SK-N-SH (cell line): Measurements from ENCODE around the gene N4BP2L2. TPM values are rescaled to one million over a fixed set of nuclear protein-coding genes. Genes with fewer than 3 reads are reported as not detected.

Experiments used
- CTCF ChIA-PET: fragments of 300-600, 350-600 bp; formaldehyde crosslinking; extraction: SDS; loops from one replicate; lab custom pipeline; 2021; lab: Yijun Ruan, JAX
- POLR2A ChIA-PET: fragments of 350-600 bp; sonication (Branson Sonifier 250); formaldehyde crosslinking; extraction: SDS; loops from one replicate; lab custom pipeline; 2020; ENCODE audit warnings: antibody characterized with exemption, inconsistent platforms; lab: Yijun Ruan, JAX
- DNase-seq: peaks from one replicate; pipeline ENCODE4 v3.0.0; 2012
- H2AFZ ChIP-seq: fragments of 200-600 bp; sonication (generic); 2 replicates; pipeline ENCODE4 v1.8.1; 2016; ENCODE audit warnings: antibody characterized with exemption, mild to moderate bottlenecking, low read depth
- H3F3A ChIP-seq: fragments of 200-600 bp; sonication (generic); replicated peaks from 2 replicates; pipeline ENCODE3; 2016; ENCODE audit warnings: antibody characterized with exemption, mild to moderate bottlenecking; ENCODE audit not compliant: insufficient read depth
- H3K27ac ChIP-seq, 2 experiments: fragments of 200-500 bp in 1 of 2; fragments of 200-600 bp in 1 of 2; sonication (Bioruptor generic) in 1 of 2; sonication (generic), shearing (Covaris generic) in 1 of 2; 2 replicates each; pipeline versions ENCODE4 v1.5.1 to v1.6.1; 2014 to 2016; ENCODE audit warnings: low read depth in 2 of 2, inconsistent platforms in 1 of 2, low read length in 1 of 2, mild to moderate bottlenecking in 1 of 2, mixed read lengths in 1 of 2
- H3K27me3 ChIP-seq: fragments of 200-600 bp; sonication (generic), shearing (Covaris generic); 2 replicates; pipeline ENCODE4 v1.6.1; 2016; ENCODE audit warnings: mixed run types; ENCODE audit not compliant: insufficient read depth
- H3K36me3 ChIP-seq, 2 experiments: fragments of 200-500 bp in 1 of 2; fragments of 200-600 bp in 1 of 2; sonication (Bioruptor generic) in 1 of 2; sonication (generic) in 1 of 2; replicated peaks in 1 of 2; 2 replicates each; pipeline versions ENCODE3 to v1.5.1; 2014 to 2016; ENCODE audit warnings: low read length in 1 of 2, mild to moderate bottlenecking in 1 of 2; ENCODE audit not compliant: insufficient read depth in 2 of 2, control insufficient read depth in 1 of 2
- H3K4me1 ChIP-seq, 2 experiments: fragments of 200-500 bp in 1 of 2; fragments of 200-600 bp in 1 of 2; sonication (Bioruptor generic) in 1 of 2; sonication (generic), shearing (Covaris generic) in 1 of 2; 2 replicates each; pipeline versions ENCODE4 v1.5.1 to v1.6.1; 2014 to 2016; ENCODE audit warnings: low read depth in 1 of 2, low read length in 1 of 2, mixed run types in 1 of 2; ENCODE audit not compliant: insufficient read depth in 2 of 2, control insufficient read depth in 1 of 2
- H3K4me2 ChIP-seq: fragments of 200-600 bp; sonication (generic), shearing (Covaris generic); 2 replicates; pipeline ENCODE4 v1.6.1; 2017; ENCODE audit warnings: mixed run types
- H3K4me3 ChIP-seq, 2 experiments: fragments of 200-500 bp in 1 of 2; fragments of 200-600 bp in 1 of 2; sonication (Bioruptor generic) in 1 of 2; sonication (generic), shearing (Covaris generic) in 1 of 2; 2 replicates each; pipeline versions ENCODE4 v1.5.1 to v1.8.1; 2014 to 2016; ENCODE audit warnings: low read depth in 2 of 2, inconsistent platforms in 1 of 2, low read length in 1 of 2, mild to moderate bottlenecking in 1 of 2, mixed read lengths in 1 of 2, moderate library complexity in 1 of 2
- H3K79me2 ChIP-seq: fragments of 200-600 bp; sonication (generic); 2 replicates; pipeline ENCODE4 v1.8.1; 2017; ENCODE audit warnings: mild to moderate bottlenecking; ENCODE audit not compliant: insufficient read depth
- H3K9ac ChIP-seq: fragments of 200-600 bp; sonication (generic); 2 replicates; pipeline ENCODE4 v1.6.1; 2017; ENCODE audit warnings: mixed run types
- H3K9me2 ChIP-seq: fragments of 200-600 bp; sonication (generic); 2 replicates; pipeline ENCODE4 v1.6.1; 2017; ENCODE audit warnings: mixed run types
- H3K9me3 ChIP-seq: fragments of 200-600 bp; sonication (generic); 2 replicates; pipeline ENCODE4 v1.6.1; 2017; ENCODE audit warnings: mixed run types, mild to moderate bottlenecking, moderate library complexity
- H4K20me1 ChIP-seq: fragments of 200-600 bp; sonication (generic); 2 replicates; pipeline ENCODE4 v1.6.1; 2017; ENCODE audit warnings: mild to moderate bottlenecking, mixed run types; ENCODE audit not compliant: insufficient read depth
- ELF1 ChIP-seq: IDR thresholded peaks from 2 replicates; pipeline ENCODE4 v1.4.0; 2012
- EP300 ChIP-seq, 2 experiments: IDR thresholded peaks; 2 replicates each; pipeline versions ENCODE4 v1.4.0 to v1.6.1; 2012; ENCODE audit warnings: borderline replicate concordance in 1 of 2, low read depth in 1 of 2, low read length in 1 of 2
- FOSL2 ChIP-seq: IDR thresholded peaks from 2 replicates; pipeline ENCODE4 v1.4.0; 2012; ENCODE audit warnings: low read depth, mild to moderate bottlenecking, moderate library complexity, borderline replicate concordance
- FOXJ3 ChIP-seq: sonication (generic); formaldehyde crosslinking; IDR thresholded peaks from 2 replicates; pipeline ENCODE4 v1.5.1; 2020; ENCODE audit warnings: mild to moderate bottlenecking, missing genetic modification reagents
- FOXM1 ChIP-seq: IDR thresholded peaks from 2 replicates; pipeline ENCODE4 v1.4.0; 2012; ENCODE audit warnings: low read depth, mild to moderate bottlenecking
- GABPA ChIP-seq: IDR thresholded peaks from 2 replicates; pipeline ENCODE4 v1.4.0; 2012; ENCODE audit warnings: low read depth, mild to moderate bottlenecking
- GATA2 ChIP-seq: sonication (generic); formaldehyde crosslinking; IDR thresholded peaks from 2 replicates; pipeline ENCODE4 v1.5.0; 2020; ENCODE audit warnings: mild to moderate bottlenecking, missing genetic modification reagents
- IRF3 ChIP-seq: fragments of 150-350 bp; IDR thresholded peaks from 2 replicates; pipeline ENCODE4 v1.6.1; 2016; ENCODE audit warnings: mild to moderate bottlenecking, low read depth, low read length
- MAX ChIP-seq: IDR thresholded peaks from 2 replicates; pipeline ENCODE4 v1.4.0; 2012; ENCODE audit warnings: low read depth
- MEF2A ChIP-seq: IDR thresholded peaks from 2 replicates; pipeline ENCODE4 v1.4.0; 2012; ENCODE audit warnings: low read depth, borderline replicate concordance
- MXI1 ChIP-seq: IDR thresholded peaks from 2 replicates; pipeline ENCODE4 v1.6.1; 2012; ENCODE audit warnings: mild to moderate bottlenecking, low read depth, low read length, improper control_type of control experiment
- NFIC ChIP-seq: IDR thresholded peaks from 2 replicates; pipeline ENCODE4 v1.4.0; 2012; ENCODE audit warnings: borderline replicate concordance
- NRF1 ChIP-seq: IDR thresholded peaks from 2 replicates; pipeline ENCODE4 v1.6.1; 2012; ENCODE audit warnings: low read depth, mild to moderate bottlenecking, low read length
- POLR2AphosphoS5 ChIP-seq: IDR thresholded peaks from 2 replicates; pipeline ENCODE4 v1.6.1; 2012; ENCODE audit warnings: low read depth, low read length
- RAD21 ChIP-seq: IDR thresholded peaks from 2 replicates; pipeline ENCODE4 v1.6.1; 2012; ENCODE audit warnings: mild to moderate bottlenecking, low read length
- TAF1 ChIP-seq: IDR thresholded peaks from 2 replicates; pipeline ENCODE4 v1.6.1; 2012; ENCODE audit warnings: low read depth, mild to moderate bottlenecking, low read length, moderate library complexity, borderline replicate concordance
- USF1 ChIP-seq: IDR thresholded peaks from 2 replicates; pipeline ENCODE4 v1.4.0; 2012; ENCODE audit warnings: low read depth, borderline replicate concordance
- USF2 ChIP-seq: fragments of 150-350 bp; IDR thresholded peaks from 2 replicates; pipeline ENCODE4 v1.6.1; 2017; ENCODE audit warnings: antibody characterized with exemption, low read length, low read depth, borderline replicate concordance
- ZBTB33 ChIP-seq: IDR thresholded peaks from 2 replicates; pipeline ENCODE4 v1.4.0; 2012; ENCODE audit warnings: low read depth, borderline replicate concordance
- WGBS: methylation state at CpG from one replicate; pipeline ENCODE4 v1.1.6; 2017; ENCODE audit warnings: low lambda C conversion rate; 5-methylcytosine and 5-hydroxymethylcytosine counted together
- polyA plus RNA-seq, 3 experiments: library from polyadenylated mRNA; depleted of rRNA; stranded (reverse); fragments of >200 nt; gene quantifications; 2 replicates each; pipeline ENCODE4 v1.2.3, GENCODE V29; 2012

N4BP2L2 gene
- polyA plus RNA-seq, 1 of the 3 experiments (the other 2 are of a cell fraction): 16.0 TPM

GRCh38 chr13:32582991-32583390, 44.4 kb upstream of the N4BP2L2 start:
- Histone ChIP-seq H3K4me2 (no peak overlapping the region), H3K4me3 (no peak overlapping the region), H3K4me1 (peaks cover 4% of the 10 kb centered on the region in 2 experiments; a peak in 3 of 4 replicates), H3K79me2 (peaks cover 10% of the 10 kb centered on the region), H2AFZ (no peak overlapping the region), H3F3A (peaks cover 8% of the 10 kb centered on the region), H4K20me1 (0 out of 2 replicates have a peak, but pooled peaks cover 5% of the 10 kb centered on the region), H3K9me2 (no peaks in the 10 kb centered on the region), H3K27ac (no peak overlapping the region), H3K9ac (no peak overlapping the region), H3K36me3 (no peaks in the 10 kb centered on the region), H3K27me3 (no peaks in the 10 kb centered on the region), H3K9me3 (no peaks in the 10 kb centered on the region)
- CTCF ChIA-PET: interaction anchor here (2.1 to 4.4 kb wide), 4 partner anchors 27 to 673 kb away, joined by 6 to 46 read pairs (median 20); no protein-coding TSS in a partner anchor
- TF ChIP-seq USF1 (no peak), EP300 (IDR thresholded peaks at IDR 0.05; ENCODE audit: borderline replicate concordance in 1 of 2, low read depth in 1 of 2, low read length in 1 of 2) (no peak), FOXJ3 (CRISPR knock-in tag) (no peak), NFIC (no peak), USF2 (no peak), ELF1 (no peak), TAF1 (no peak), MAX (no peak), GABPA (no peak), MXI1 (no peak), FOXM1 (no peak), IRF3 (no peak), RAD21 (no peak), NRF1 (no peak), FOSL2 (no peak), GATA2 (CRISPR knock-in tag) (no peak), MEF2A (no peak), POLR2AphosphoS5 (no peak), ZBTB33 (no peak)
- no peak for DNase-seq
- WGBS: 51% methylated on average over 2 of the region's 2 CpGs
- POLR2A ChIA-PET: no interaction called here
